Subcutaneous abdominal adipose tissue (tissue), 5 donors: ENCODE data around the gene PARL.

Experiments
- H3K27ac ChIP-seq: one replicate; pipeline ENCODE4 v1.7.0; 2013; ENCODE audit warnings: low read depth, mild to moderate bottlenecking, inconsistent platforms, low read length, moderate library complexity
- H3K27me3 ChIP-seq, 5 donors: one replicate each; pipeline ENCODE4 v1.7.0; 2013; ENCODE audit warnings: low read length in 5 of 5, inconsistent platforms in 1 of 5; ENCODE audit not compliant: control insufficient read depth in 5 of 5, insufficient read depth in 4 of 5
- H3K36me3 ChIP-seq, 5 donors: one replicate each; pipeline ENCODE4 v1.7.0; 2013; ENCODE audit warnings: low read length in 5 of 5; ENCODE audit not compliant: control insufficient read depth in 5 of 5, insufficient read depth in 5 of 5
- H3K4me1 ChIP-seq, 5 donors: one replicate each; pipeline ENCODE4 v1.7.0; 2013; ENCODE audit warnings: low read length in 5 of 5, mild to moderate bottlenecking in 3 of 5, moderate library complexity in 1 of 5; ENCODE audit not compliant: control insufficient read depth in 5 of 5, insufficient read depth in 5 of 5
- H3K4me3 ChIP-seq, 5 donors: one replicate each; pipeline ENCODE4 v1.7.0; 2013; ENCODE audit warnings: low read length in 5 of 5, low read depth in 1 of 5
- H3K9ac ChIP-seq, 5 donors: one replicate each; pipeline ENCODE4 v1.7.0; 2013; ENCODE audit warnings: low read length in 5 of 5, mild to moderate bottlenecking in 4 of 5, moderate library complexity in 3 of 5
- H3K9me3 ChIP-seq, 5 donors: one replicate each; pipeline ENCODE4 v1.7.0; 2013; ENCODE audit warnings: low read length in 5 of 5; ENCODE audit not compliant: control insufficient read depth in 5 of 5
- donor health status: healthy.
- donor health status: healthy.
- donor health status: healthy.
- donor health status: healthy.
- donor health status: healthy.

PARL gene

DNA sequence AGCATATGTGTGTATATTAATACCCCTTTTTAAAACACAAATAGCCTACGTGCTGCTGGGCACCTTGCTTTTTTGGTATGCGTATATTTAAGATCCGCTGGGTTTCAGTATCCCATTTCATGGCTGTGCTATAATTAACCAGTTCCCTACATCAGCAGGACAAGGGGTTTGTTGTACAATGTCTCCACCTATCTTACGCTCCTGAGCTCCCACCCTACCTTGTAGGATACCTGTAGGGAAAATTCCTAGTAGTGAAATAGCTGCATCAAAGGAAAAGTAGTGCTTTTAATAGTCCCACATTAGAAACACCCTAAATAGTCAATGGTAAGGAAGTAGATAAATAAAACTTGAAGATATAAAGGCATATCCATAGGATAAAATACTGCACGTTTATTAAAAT is 60.7 kb downstream of the PARL start:
- Histone ChIP-seq H3K27ac (no peak overlapping the region), H3K4me3 (no peak overlapping the region), H3K9me3 (no peaks in the 10 kb centered on the region), H3K27me3 (no peaks in the 10 kb centered on the region), H3K9ac (no peak overlapping the region), H3K4me1 (peaks cover 0 to 19% (median 13%) of the 10 kb centered on the region in 5 donors), H3K36me3 (peaks cover 0 to 18% (median 13%) of the 10 kb centered on the region in 5 donors)

DNA sequence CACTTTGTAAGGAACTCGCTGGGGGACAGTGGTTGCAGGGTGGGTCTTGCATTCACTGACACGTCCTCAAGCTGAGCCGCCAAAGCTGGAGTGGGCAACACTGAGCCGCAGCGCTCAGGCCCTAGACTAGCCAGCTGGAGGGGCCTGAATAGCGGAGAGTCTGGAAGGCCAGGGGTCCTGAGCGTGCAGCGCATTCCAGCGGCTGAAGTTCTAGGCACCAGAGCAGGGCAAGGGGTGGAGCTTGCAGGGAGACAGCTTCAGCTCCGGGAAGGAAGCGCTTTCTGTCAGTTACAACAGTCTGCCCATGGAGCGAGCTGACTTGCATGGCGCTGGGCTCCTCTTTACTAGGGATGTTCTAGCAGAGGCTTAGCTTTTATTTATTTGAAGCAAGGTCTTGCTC is 62.0 kb downstream of the PARL start:
- no peak overlapping the region for H3K4me3 ChIP-seq
- no peaks in the 10 kb centered on the region for H3K27me3 ChIP-seq
- no peak overlapping the region for H3K27ac ChIP-seq
- peaks cover 0 to 5% (median 3%) of the 10 kb centered on the region in 5 donors for H3K36me3 ChIP-seq
- no peaks in the 10 kb centered on the region for H3K9me3 ChIP-seq
- H3K9ac ChIP-seq: no peak overlapping the region
- H3K4me1 ChIP-seq: peaks cover 0 to 19% (median 13%) of the 10 kb centered on the region in 5 donors

DNA sequence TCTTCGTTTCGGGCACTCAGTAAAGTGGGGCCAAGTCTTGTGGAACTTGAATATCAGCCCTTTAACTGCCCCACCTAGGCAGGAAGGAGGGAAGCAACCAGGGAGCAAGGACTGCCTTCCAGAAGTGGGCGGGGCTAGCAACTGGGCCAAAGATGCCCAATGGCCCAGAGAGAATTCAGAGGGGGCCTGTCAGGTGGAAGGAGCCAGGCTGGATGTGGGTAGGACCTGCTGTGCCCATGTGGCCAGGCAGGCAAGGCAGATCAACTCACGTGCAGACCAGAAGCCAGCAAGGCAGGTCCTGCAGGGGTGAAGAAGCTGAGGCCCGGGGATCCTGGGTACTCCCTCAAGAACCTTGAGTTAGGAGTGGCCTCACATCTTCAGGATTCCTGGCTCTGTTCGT is 64.8 kb downstream of the PARL start:
- Histone ChIP-seq H3K9me3 (no peaks in the 10 kb centered on the region), H3K9ac (no peak overlapping the region), H3K4me3 (no peak overlapping the region), H3K27me3 (no peaks in the 10 kb centered on the region), H3K27ac (no peak overlapping the region), H3K4me1 (peaks cover 0 to 9% (median 6%) of the 10 kb centered on the region in 5 donors), H3K36me3 (peaks cover 0 to 22% (median 8%) of the 10 kb centered on the region in 5 donors)

DNA sequence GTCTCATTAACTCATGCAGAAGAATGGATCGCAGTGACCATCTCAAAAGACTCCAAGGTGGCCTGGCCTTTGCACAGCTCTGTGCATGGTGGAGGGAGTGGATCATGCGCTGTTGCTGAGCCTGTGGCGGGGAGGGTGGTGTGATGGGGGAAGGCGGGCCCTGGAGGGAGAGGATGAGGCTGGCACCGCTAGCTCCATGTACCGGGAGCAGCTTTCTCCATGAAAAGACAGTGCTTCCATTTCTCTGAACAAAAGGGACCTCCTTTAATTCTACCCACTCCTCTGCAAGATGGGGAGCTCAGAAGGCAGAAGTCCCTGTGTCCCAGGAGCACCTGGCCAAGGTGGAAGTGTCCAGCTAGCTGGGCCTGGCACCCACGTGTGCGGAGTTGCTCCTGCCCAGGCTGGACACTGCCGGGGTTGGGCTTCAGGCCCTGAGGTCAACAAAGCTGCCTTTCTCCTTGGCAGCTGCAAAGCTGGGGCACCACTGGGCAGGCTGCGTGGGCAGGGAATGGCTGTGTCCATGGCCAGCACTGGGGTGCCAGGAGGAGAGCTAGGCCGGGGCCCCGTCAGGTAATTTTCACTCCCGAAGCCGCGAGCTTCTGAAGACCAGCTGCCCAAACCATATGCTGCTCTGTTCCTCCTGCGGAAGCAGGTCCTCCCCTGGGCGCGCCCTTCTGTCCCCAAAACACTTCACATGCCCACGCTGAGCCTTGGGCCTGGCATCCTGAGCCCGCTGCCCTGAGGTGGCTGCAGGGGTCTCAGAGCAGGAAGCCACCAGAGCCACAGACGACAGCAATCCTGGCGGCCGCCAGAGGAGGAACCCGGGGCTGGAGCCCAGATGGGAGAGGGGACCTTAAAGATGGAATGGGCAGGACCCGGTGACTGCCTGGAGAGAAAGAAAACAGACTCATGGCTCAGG is 65.7 kb downstream of the PARL start:
- Histone ChIP-seq H3K27me3 (no peaks in the 10 kb centered on the region), H3K36me3 (peaks cover 0 to 24% (median 8%) of the 10 kb centered on the region in 5 donors), H3K4me1 (peaks cover 0 to under 1% (median 0%) of the 10 kb centered on the region in 5 donors), H3K9ac (peak overlapping the region in 1 of 5 donors; percentile 18), H3K27ac (no peak overlapping the region), H3K4me3 (no peak overlapping the region), H3K9me3 (no peaks in the 10 kb centered on the region)

DNA sequence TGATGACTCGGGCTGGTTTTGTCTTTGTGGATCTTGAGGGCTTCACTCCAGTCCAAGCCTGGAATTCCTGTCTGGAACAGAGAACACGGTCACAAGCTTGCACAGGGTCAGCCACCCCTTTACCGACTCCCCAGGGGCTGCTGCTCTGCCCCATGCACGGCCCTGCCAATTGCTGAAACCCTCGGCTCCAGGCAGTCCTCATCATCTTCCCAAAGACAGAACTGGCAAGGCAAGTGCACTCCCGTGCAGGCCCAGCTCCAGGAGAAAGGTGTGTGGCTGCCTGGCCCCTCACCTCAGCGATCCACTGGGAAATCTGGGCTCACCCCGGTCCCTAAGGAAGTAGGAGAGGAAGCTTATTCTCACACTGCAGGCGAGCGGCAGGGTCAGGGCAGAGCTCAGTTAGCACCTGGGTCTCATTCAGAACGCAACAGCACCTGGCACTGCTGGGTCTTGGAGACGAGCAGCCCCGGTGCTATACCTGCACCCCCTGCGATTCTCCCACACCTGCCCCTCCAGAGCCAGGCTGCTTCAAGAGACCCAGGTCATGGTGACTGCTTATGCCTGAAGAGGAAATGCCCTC is 66.5 kb downstream of the PARL start:
- H3K27me3 ChIP-seq: no peaks in the 10 kb centered on the region
- H3K9ac ChIP-seq: no peak overlapping the region
- H3K27ac ChIP-seq: no peak overlapping the region
- H3K4me3 ChIP-seq: no peak overlapping the region
- no peaks in the 10 kb centered on the region for H3K4me1 ChIP-seq
- peaks cover 0 to 27% (median 8%) of the 10 kb centered on the region in 5 donors for H3K36me3 ChIP-seq
- H3K9me3 ChIP-seq: no peaks in the 10 kb centered on the region

DNA sequence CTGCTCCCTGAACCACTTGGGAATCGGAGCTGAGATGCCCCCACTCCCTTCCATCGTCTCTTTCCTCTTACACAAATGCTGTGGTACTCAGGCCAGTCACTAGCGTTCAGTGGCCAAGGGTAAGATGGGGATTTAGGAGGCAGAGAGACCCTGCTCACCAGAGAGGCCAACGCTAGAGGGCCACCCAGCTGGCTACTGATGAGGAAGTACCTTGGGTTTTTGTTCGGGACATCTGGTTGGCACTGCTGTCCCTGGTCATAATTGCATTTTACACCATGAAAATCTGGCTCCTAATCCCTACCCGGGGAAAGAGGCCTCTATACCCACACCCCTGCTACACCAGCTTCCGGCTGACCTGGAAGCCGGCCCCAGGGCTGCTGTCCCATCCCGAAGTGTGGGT is 67.0 kb downstream of the PARL start:
- Histone ChIP-seq H3K9ac (no peak overlapping the region), H3K36me3 (peaks cover 0 to 32% (median 11%) of the 10 kb centered on the region in 5 donors), H3K27me3 (no peaks in the 10 kb centered on the region), H3K4me3 (no peak overlapping the region), H3K9me3 (no peaks in the 10 kb centered on the region), H3K4me1 (no peaks in the 10 kb centered on the region), H3K27ac (no peak overlapping the region)

DNA sequence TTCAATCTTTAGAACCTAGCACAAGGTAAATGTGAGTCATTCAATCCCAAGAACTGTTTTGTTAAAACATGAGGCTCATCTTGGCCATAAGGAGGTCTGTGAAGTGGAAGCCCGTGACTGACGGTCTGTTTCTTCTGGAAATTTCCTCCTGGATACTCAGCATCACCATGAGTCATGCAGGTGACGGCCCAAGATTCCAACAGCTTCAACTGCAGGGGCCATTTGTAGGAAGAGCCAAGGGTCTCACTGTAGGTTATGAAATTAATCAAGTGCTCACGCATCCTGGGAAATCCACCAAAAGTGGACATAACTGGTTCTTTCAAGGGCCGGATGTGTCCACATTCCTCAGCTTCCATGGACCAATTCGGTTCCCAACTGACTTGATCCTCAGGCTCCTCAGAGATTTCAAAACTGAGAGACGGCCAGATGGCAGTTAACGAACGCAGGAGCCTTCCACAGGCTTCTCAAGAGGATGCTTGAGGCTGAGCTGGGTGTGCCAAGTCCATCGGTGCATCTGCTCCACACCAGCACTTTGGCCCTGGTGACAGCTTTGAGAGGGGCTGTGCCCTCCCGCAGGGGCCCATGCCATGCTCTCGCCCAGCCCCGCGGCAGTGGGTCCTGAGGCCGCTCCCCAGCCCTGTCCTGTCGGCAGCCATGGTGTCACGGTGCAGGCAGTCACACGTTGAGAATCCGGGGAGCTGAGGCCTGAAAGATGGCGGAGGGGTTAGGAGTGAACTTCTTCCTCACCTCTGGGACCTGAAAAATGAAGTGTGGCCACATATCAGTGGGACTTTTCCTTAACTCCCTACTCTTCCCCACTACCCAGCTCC is 67.8 kb downstream of the PARL start:
- Histone ChIP-seq H3K27me3 (no peaks in the 10 kb centered on the region), H3K9me3 (no peaks in the 10 kb centered on the region), H3K4me1 (no peaks in the 10 kb centered on the region), H3K4me3 (no peak overlapping the region), H3K36me3 (peaks cover 0 to 38% (median 13%) of the 10 kb centered on the region in 5 donors), H3K9ac (no peak overlapping the region), H3K27ac (no peak overlapping the region)

DNA sequence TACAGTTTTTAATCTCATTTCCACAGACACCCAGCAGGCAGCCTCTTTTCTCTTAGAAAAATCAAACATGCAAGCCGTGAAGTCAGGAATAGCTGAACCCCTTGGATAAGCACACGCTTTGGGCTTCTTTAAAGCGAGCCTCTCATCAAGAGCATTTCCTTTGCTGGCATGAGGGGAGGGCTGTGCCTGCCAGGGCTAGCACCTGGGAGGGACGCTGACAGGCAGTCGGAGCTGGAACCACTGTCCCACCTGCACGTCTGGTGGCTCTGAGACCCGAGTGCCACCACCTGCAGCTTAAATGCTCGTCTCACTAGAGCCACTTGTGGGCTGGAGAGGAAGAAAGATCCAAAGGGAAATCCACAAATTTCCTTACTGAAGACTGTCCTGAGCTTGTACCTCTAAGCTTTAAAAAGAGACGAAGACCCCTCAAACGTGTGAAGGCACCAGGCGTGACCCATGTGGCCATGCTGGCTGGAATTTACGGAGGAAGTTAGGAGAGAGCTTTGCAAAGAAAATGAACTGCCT is 68.7 kb downstream of the PARL start:
- H3K4me1 ChIP-seq: no peaks in the 10 kb centered on the region
- H3K9ac ChIP-seq: no peak overlapping the region
- no peaks in the 10 kb centered on the region for H3K9me3 ChIP-seq

DNA sequence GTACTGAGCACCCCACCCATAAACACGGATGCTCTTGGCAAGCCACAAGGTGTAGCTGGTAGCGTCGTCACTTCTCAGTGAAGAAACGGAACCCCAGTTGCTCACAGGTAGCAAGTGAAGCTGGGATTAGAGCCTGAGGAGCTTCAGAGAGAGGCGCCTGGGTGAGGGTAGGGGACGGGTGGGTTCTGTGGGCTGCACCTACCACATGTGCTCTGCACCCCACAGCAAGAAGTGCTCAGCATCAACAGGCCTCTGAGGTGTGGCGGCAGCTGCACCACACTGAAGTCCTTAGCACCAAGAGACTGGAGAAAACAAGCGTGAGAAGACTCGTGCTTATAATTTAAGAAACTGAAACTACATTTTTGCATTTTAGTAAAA is 69.1 kb downstream of the PARL start:
- H3K4me1 ChIP-seq: no peaks in the 10 kb centered on the region
- H3K4me3 ChIP-seq: no peak overlapping the region
- no peak overlapping the region for H3K27ac ChIP-seq
- no peaks in the 10 kb centered on the region for H3K9me3 ChIP-seq
- peaks cover 0 to 51% (median 25%) of the 10 kb centered on the region in 5 donors for H3K36me3 ChIP-seq
- H3K27me3 ChIP-seq: no peaks in the 10 kb centered on the region
- no peak overlapping the region for H3K9ac ChIP-seq

More for the DNA sequence above, 68.7 kb downstream of the PARL start:
- H3K27ac ChIP-seq: no peak overlapping the region
- H3K36me3 ChIP-seq: peaks cover 0 to 46% (median 20%) of the 10 kb centered on the region in 5 donors
- H3K27me3 ChIP-seq: no peaks in the 10 kb centered on the region
- no peak overlapping the region for H3K4me3 ChIP-seq
